ENCODE results near the gene SETD4.

Gene SETD4

GRCh38 chr21:36064085-36064460 lies 3.7 kb upstream of the SETD4 start:
- peaks cover 12% of the 10 kb centered on the region for H3K9me3 ChIP-seq (ENCODE audit: insufficient read depth, low read depth, low read length)
- H3K27ac ChIP-seq (ENCODE audit: low read depth, low read length) = no peak overlapping the region
- H3K4me1 ChIP-seq (ENCODE audit: insufficient read depth, low read length) = peaks cover 6% of the 10 kb centered on the region; the same call in 1 of the 2 replicates
- WGBS = 89% methylated on average over 4 of the region's 4 CpGs
- H3K4me3 ChIP-seq (ENCODE audit: low read length) = no peak overlapping the region
- H3K27me3 ChIP-seq (ENCODE audit: insufficient read depth, low read length) = no peaks in the 10 kb centered on the region
- H3K36me3 ChIP-seq (ENCODE audit: insufficient read depth, low read length) = no peaks in the 10 kb centered on the region
- H3K9ac ChIP-seq (ENCODE audit: low read depth, low read length) = no peak overlapping the region

GRCh38 chr21:36063375-36064084 lies 3.2 kb upstream of the SETD4 start:
- no peak overlapping the region for H3K27ac ChIP-seq (ENCODE audit: low read depth, low read length)
- peaks cover 3% of the 10 kb centered on the region for H3K36me3 ChIP-seq (ENCODE audit: insufficient read depth, low read length)
- WGBS = 90% methylated on average over 14 of the region's 14 CpGs
- peaks cover 7% of the 10 kb centered on the region for H3K9me3 ChIP-seq (ENCODE audit: insufficient read depth, low read depth, low read length)
- H3K4me1 ChIP-seq (ENCODE audit: insufficient read depth, low read length) = peaks cover 10% of the 10 kb centered on the region; the same call in 1 of the 2 replicates
- no peaks in the 10 kb centered on the region for H3K27me3 ChIP-seq (ENCODE audit: insufficient read depth, low read length)
- H3K4me3 ChIP-seq (ENCODE audit: low read length) = no peak overlapping the region
- H3K9ac ChIP-seq (ENCODE audit: low read depth, low read length) = no peak overlapping the region

GRCh38 chr21:36061445-36061844 lies 1.1 kb upstream of the SETD4 start:
- Histone ChIP-seq H3K9ac (ENCODE audit: low read depth, low read length) (no peak overlapping the region), H3K9me3 (ENCODE audit: insufficient read depth, low read depth, low read length) (no peaks in the 10 kb centered on the region), H3K27me3 (ENCODE audit: insufficient read depth, low read length) (no peaks in the 10 kb centered on the region), H3K36me3 (ENCODE audit: insufficient read depth, low read length) (peaks cover 24% of the 10 kb centered on the region), H3K4me1 (ENCODE audit: insufficient read depth, low read length) (peaks cover 10% of the 10 kb centered on the region; the same call in 1 of the 2 replicates), H3K4me3 (ENCODE audit: low read length) (peak overlapping the region; percentile 92; the same call in 1 of the 2 replicates), H3K27ac (ENCODE audit: low read depth, low read length) (no peak overlapping the region)
- 89% methylated on average over 2 of the region's 2 CpGs for WGBS

GRCh38 chr21:36059823-36060158 lies 535 bp downstream of the SETD4 start:
- H3K9me3 ChIP-seq (ENCODE audit: insufficient read depth, low read depth, low read length) = no peaks in the 10 kb centered on the region
- H3K27ac ChIP-seq (ENCODE audit: low read depth, low read length) = peak overlapping the region; percentile 97
- WGBS = 1% methylated on average over 34 of the region's 34 CpGs
- H3K4me3 ChIP-seq (ENCODE audit: low read length) = peak overlapping the region; percentile 92
- peak overlapping the region; percentile 83 for H3K9ac ChIP-seq (ENCODE audit: low read depth, low read length)
- H3K27me3 ChIP-seq (ENCODE audit: insufficient read depth, low read length) = no peaks in the 10 kb centered on the region
- peaks cover 41% of the 10 kb centered on the region for H3K36me3 ChIP-seq (ENCODE audit: insufficient read depth, low read length)
- H3K4me1 ChIP-seq (ENCODE audit: insufficient read depth, low read length) = peaks cover 10% of the 10 kb centered on the region; the same call in 1 of the 2 replicates

- Histone ChIP-seq H3K36me3 (ENCODE audit: insufficient read depth, low read length) (peaks cover 81% of the 10 kb centered on the region), H3K27me3 (ENCODE audit: insufficient read depth, low read length) (no peaks in the 10 kb centered on the region)
These were observed 4.8 kb downstream of the SETD4 start for GRCh38 chr21:36055551-36055950.

GRCh38 chr21:36053715-36054062 lies 6.6 kb downstream of the SETD4 start:
- H3K4me3 ChIP-seq (ENCODE audit: low read length) = no peak overlapping the region
- no peaks in the 10 kb centered on the region for H3K9me3 ChIP-seq (ENCODE audit: insufficient read depth, low read depth, low read length)
- H3K27me3 ChIP-seq (ENCODE audit: insufficient read depth, low read length) = no peaks in the 10 kb centered on the region
- WGBS = 96% methylated on average over 3 of the region's 3 CpGs
- H3K4me1 ChIP-seq (ENCODE audit: insufficient read depth, low read length) = no peaks in the 10 kb centered on the region
- H3K9ac ChIP-seq (ENCODE audit: low read depth, low read length) = no peak overlapping the region
- no peak overlapping the region for H3K27ac ChIP-seq (ENCODE audit: low read depth, low read length)
- peaks cover 98% of the 10 kb centered on the region for H3K36me3 ChIP-seq (ENCODE audit: insufficient read depth, low read length)

More at GRCh38 chr21:36055551-36055950, 4.8 kb downstream of the SETD4 start:
- Histone ChIP-seq H3K4me1 (ENCODE audit: insufficient read depth, low read length) (0 out of 2 replicates have a peak, but pooled peaks cover 3% of the 10 kb centered on the region), H3K4me3 (ENCODE audit: low read length) (no peak overlapping the region), H3K27ac (ENCODE audit: low read depth, low read length) (no peak overlapping the region), H3K9me3 (ENCODE audit: insufficient read depth, low read depth, low read length) (no peaks in the 10 kb centered on the region), H3K9ac (ENCODE audit: low read depth, low read length) (no peak overlapping the region)
- 94% methylated on average over 3 of the region's 3 CpGs for WGBS

- Histone ChIP-seq H3K9ac (ENCODE audit: low read depth, low read length) (no peak overlapping the region), H3K27ac (ENCODE audit: low read depth, low read length) (no peak overlapping the region), H3K27me3 (ENCODE audit: insufficient read depth, low read length) (no peaks in the 10 kb centered on the region), H3K36me3 (ENCODE audit: insufficient read depth, low read length) (peaks cover 97% of the 10 kb centered on the region), H3K9me3 (ENCODE audit: insufficient read depth, low read depth, low read length) (no peaks in the 10 kb centered on the region), H3K4me3 (ENCODE audit: low read length) (no peak overlapping the region), H3K4me1 (ENCODE audit: insufficient read depth, low read length) (no peaks in the 10 kb centered on the region)
- WGBS = 94% methylated on average over 10 of the region's 10 CpGs
These were observed 7.2 kb downstream of the SETD4 start for GRCh38 chr21:36052860-36053714.

- no peaks in the 10 kb centered on the region for H3K9me3 ChIP-seq (ENCODE audit: insufficient read depth, low read depth, low read length)
- H3K27ac ChIP-seq (ENCODE audit: low read depth, low read length) = no peak overlapping the region
- no peaks in the 10 kb centered on the region for H3K27me3 ChIP-seq (ENCODE audit: insufficient read depth, low read length)
- H3K9ac ChIP-seq (ENCODE audit: low read depth, low read length) = no peak overlapping the region
- WGBS = 96% methylated on average over 7 of the region's 7 CpGs
- H3K36me3 ChIP-seq (ENCODE audit: insufficient read depth, low read length) = peaks cover 94% of the 10 kb centered on the region
- no peaks in the 10 kb centered on the region for H3K4me1 ChIP-seq (ENCODE audit: insufficient read depth, low read length)
- no peak overlapping the region for H3K4me3 ChIP-seq (ENCODE audit: low read length)
These were observed 12.0 kb downstream of the SETD4 start for GRCh38 chr21:36048357-36048756.

GRCh38 chr21:36047139-36047538 lies 13.2 kb downstream of the SETD4 start:
- H3K4me1 ChIP-seq (ENCODE audit: insufficient read depth, low read length) = no peaks in the 10 kb centered on the region
- no peaks in the 10 kb centered on the region for H3K9me3 ChIP-seq (ENCODE audit: insufficient read depth, low read depth, low read length)
- no peak overlapping the region for H3K9ac ChIP-seq (ENCODE audit: low read depth, low read length)
- no peaks in the 10 kb centered on the region for H3K27me3 ChIP-seq (ENCODE audit: insufficient read depth, low read length)
- no peak overlapping the region for H3K4me3 ChIP-seq (ENCODE audit: low read length)
- H3K27ac ChIP-seq (ENCODE audit: low read depth, low read length) = no peak overlapping the region
- peaks cover 95% of the 10 kb centered on the region for H3K36me3 ChIP-seq (ENCODE audit: insufficient read depth, low read length)
- 94% methylated on average over 6 of the region's 7 CpGs for WGBS

- WGBS = 96% methylated on average over 1 of the region's 1 CpG
- H3K27ac ChIP-seq (ENCODE audit: low read depth, low read length) = no peak overlapping the region
- H3K9me3 ChIP-seq (ENCODE audit: insufficient read depth, low read depth, low read length) = no peaks in the 10 kb centered on the region
- H3K4me1 ChIP-seq (ENCODE audit: insufficient read depth, low read length) = no peaks in the 10 kb centered on the region
- peaks cover 95% of the 10 kb centered on the region for H3K36me3 ChIP-seq (ENCODE audit: insufficient read depth, low read length)
- H3K27me3 ChIP-seq (ENCODE audit: insufficient read depth, low read length) = no peaks in the 10 kb centered on the region
- no peak overlapping the region for H3K9ac ChIP-seq (ENCODE audit: low read depth, low read length)
- H3K4me3 ChIP-seq (ENCODE audit: low read length) = no peak overlapping the region
These were observed 14.3 kb downstream of the SETD4 start for GRCh38 chr21:36045993-36046392.

GRCh38 chr21:36044056-36044455 lies 16.3 kb downstream of the SETD4 start:
- H3K4me1 ChIP-seq (ENCODE audit: insufficient read depth, low read length) = no peaks in the 10 kb centered on the region
- H3K4me3 ChIP-seq (ENCODE audit: low read length) = no peak overlapping the region
- H3K27me3 ChIP-seq (ENCODE audit: insufficient read depth, low read length) = no peaks in the 10 kb centered on the region
- WGBS = 91% methylated on average over 10 of the region's 10 CpGs
- no peaks in the 10 kb centered on the region for H3K9me3 ChIP-seq (ENCODE audit: insufficient read depth, low read depth, low read length)
- H3K27ac ChIP-seq (ENCODE audit: low read depth, low read length) = no peak overlapping the region
- 0 out of 2 replicates have a peak overlapping the region, but pooled peaks have one; percentile 11 for H3K9ac ChIP-seq (ENCODE audit: low read depth, low read length)
- peaks cover 92% of the 10 kb centered on the region for H3K36me3 ChIP-seq (ENCODE audit: insufficient read depth, low read length)

Measured in HUES64 (cell line).